K562 (cell line): ENCODE results near the gene MYB. TPM values are rescaled to one million over a fixed set of nuclear protein-coding genes. Genes with fewer than 3 reads are reported as not detected.

ENCODE experiments used
- CCAR2 ChIP-seq: fragments of 200-400 bp; formaldehyde crosslinking; IDR thresholded peaks from 2 replicates; pipeline ENCODE4 v1.6.1; 2017; ENCODE audit warnings: mild to moderate bottlenecking, low read depth, low read length
- CHCHD3 ChIP-seq: fragments of 250-450 bp; sonication (Bioruptor Pico); IDR thresholded peaks from 2 replicates; pipeline ENCODE4 v2.1.2; 2022; ENCODE audit warnings: mild to moderate bottlenecking
- PKNOX1 ChIP-seq: fragments of 450-650 bp; IDR thresholded peaks from 2 replicates; pipeline ENCODE4 v1.6.1; 2016
- PML ChIP-seq: IDR thresholded peaks from 2 replicates; pipeline ENCODE4 v1.6.1; 2012; ENCODE audit warnings: low read length, inconsistent platforms
- SMARCA5 ChIP-seq: fragments of 450-650 bp; IDR thresholded peaks from 2 replicates; pipeline ENCODE4 v1.6.1; 2016
- SRSF3 ChIP-seq: fragments of 200-400 bp; formaldehyde crosslinking; IDR thresholded peaks from 2 replicates; pipeline ENCODE4 v1.6.1; 2016; ENCODE audit warnings: mild to moderate bottlenecking, low read length, moderate library complexity; ENCODE audit not compliant: insufficient read depth
- SUPT5H ChIP-seq: fragments of 450-650 bp; IDR thresholded peaks from 2 replicates; pipeline ENCODE4 v1.6.1; 2016
- ZNF175 ChIP-seq: fragments of 200-800 bp; sonication (Bioruptor generic); IDR thresholded peaks from 2 replicates; pipeline ENCODE4 v1.6.1; 2016; ENCODE audit warnings: low read depth, mild to moderate bottlenecking, missing genetic modification characterization, missing compliant biosample characterization
- ZNF668 ChIP-seq: fragments of 250-450 bp; sonication (Bioruptor Pico); IDR thresholded peaks from 2 replicates; pipeline ENCODE4 v1.8.0; 2022; ENCODE audit warnings: mild to moderate bottlenecking, inconsistent platforms
- polyA plus RNA-seq, 8 experiments: library from polyadenylated mRNA; depleted of rRNA in 4 of 8; stranded (reverse) in 5 of 8; unstranded in 3 of 8; fragments of >200 nt; fragmentation: Nextera tagmentation in 2 of 8; fragmentation: Illumina TruSeq in 1 of 8; extraction: Ambion mirVana in 2 of 8; extraction: Trizol in 1 of 8; gene quantifications; 2 replicates each; pipeline versions ENCODE4 v1.2.1 to v1.2.3, GENCODE V29; 2011 to 2014; ENCODE audit warnings: inconsistent platforms in 1 of 8, missing spikeins in 1 of 8
- total RNA-seq, 7 experiments: library from RNA; depleted of rRNA in 6 of 7; stranded (reverse); fragments of >200 nt in 6 of 7; fragmentation: Illumina TruSeq in 2 of 7; extraction: Trizol in 2 of 7; gene quantifications; 2 replicates each; pipeline versions ENCODE4 v1.2.1 to v1.2.3, GENCODE V29; 2011 to 2021; ENCODE audit warnings: low replicate concordance in 1 of 7
- TF ChIP-seq, protein P1 (sequence below), 2 experiments: fragments of 450-650 bp; IDR thresholded peaks; 2 replicates each; pipeline ENCODE4 v1.6.1; 2016; ENCODE audit warnings: mild to moderate bottlenecking in 2 of 2, borderline replicate concordance in 1 of 2, low read depth in 1 of 2, moderate library complexity in 1 of 2
- TF ChIP-seq, protein P2 (sequence below), 2 experiments: fragments of 450-650 bp in 1 of 2; IDR thresholded peaks; 2 replicates each; pipeline ENCODE4 v1.6.1; 2011 to 2017; ENCODE audit warnings: low read depth in 2 of 2, antibody characterized with exemption in 1 of 2, borderline replicate concordance in 1 of 2, low read length in 1 of 2, mild to moderate bottlenecking in 1 of 2, mixed read lengths in 1 of 2; ENCODE audit not compliant: control insufficient read depth in 1 of 2
- TF ChIP-seq, protein P3 (sequence below): fragments of 250-450 bp; sonication (Bioruptor Pico); IDR thresholded peaks from 2 replicates; pipeline ENCODE4 v1.5.0; 2021

MYB gene
- total and polyA plus RNA-seq, 9 of the 15 experiments (the other 6 are each of a cell fraction or from before 2014, with no cell fraction given) = 35.8 to 218 (median 140) TPM

DNA sequence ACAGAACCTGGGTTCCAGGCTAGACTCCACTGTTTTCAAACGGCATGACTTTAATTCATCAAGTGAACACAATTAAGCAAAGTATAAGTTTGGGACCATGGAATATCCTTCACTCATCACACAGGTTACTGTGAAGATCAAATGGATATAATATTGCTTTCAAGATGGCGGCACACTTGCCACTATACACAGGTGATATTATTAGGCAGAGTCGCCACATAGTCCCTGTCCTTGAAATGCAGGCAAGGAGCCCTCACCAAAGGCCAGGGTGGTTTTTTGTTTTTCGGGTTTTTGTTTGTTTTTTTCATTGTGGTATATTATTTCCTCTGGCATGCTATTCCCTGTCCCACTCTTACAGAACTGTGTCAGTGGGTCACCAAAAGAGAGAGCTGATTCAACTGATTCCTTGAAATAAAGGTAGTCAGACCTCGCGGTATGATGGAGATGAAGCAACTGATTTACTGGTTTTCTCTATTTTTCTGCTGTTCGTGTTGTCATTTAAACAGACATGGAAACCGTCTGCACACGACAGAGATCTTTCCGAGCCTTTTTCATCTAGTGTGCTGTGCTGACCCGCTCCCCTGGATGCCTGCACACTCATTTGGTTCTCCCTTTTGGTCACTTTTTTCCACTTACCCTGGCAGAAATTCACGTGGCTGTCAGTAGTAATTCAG is 29.7 kb downstream of the MYB start (continued):
- TF ChIP-seq CHCHD3 (CRISPR knock-in tag) (no peak), SRSF3 (no peak), SMARCA5 (no peak), PKNOX1 (no peak), PML (no peak), ZNF668 (CRISPR knock-in tag) (no peak), SUPT5H (0 out of 2 replicates have a peak, but pooled peaks have one; percentile 24), ZNF175 (CRISPR knock-in tag) (no peak), CCAR2 (no peak)
- TF ChIP-seq, protein P1, sequence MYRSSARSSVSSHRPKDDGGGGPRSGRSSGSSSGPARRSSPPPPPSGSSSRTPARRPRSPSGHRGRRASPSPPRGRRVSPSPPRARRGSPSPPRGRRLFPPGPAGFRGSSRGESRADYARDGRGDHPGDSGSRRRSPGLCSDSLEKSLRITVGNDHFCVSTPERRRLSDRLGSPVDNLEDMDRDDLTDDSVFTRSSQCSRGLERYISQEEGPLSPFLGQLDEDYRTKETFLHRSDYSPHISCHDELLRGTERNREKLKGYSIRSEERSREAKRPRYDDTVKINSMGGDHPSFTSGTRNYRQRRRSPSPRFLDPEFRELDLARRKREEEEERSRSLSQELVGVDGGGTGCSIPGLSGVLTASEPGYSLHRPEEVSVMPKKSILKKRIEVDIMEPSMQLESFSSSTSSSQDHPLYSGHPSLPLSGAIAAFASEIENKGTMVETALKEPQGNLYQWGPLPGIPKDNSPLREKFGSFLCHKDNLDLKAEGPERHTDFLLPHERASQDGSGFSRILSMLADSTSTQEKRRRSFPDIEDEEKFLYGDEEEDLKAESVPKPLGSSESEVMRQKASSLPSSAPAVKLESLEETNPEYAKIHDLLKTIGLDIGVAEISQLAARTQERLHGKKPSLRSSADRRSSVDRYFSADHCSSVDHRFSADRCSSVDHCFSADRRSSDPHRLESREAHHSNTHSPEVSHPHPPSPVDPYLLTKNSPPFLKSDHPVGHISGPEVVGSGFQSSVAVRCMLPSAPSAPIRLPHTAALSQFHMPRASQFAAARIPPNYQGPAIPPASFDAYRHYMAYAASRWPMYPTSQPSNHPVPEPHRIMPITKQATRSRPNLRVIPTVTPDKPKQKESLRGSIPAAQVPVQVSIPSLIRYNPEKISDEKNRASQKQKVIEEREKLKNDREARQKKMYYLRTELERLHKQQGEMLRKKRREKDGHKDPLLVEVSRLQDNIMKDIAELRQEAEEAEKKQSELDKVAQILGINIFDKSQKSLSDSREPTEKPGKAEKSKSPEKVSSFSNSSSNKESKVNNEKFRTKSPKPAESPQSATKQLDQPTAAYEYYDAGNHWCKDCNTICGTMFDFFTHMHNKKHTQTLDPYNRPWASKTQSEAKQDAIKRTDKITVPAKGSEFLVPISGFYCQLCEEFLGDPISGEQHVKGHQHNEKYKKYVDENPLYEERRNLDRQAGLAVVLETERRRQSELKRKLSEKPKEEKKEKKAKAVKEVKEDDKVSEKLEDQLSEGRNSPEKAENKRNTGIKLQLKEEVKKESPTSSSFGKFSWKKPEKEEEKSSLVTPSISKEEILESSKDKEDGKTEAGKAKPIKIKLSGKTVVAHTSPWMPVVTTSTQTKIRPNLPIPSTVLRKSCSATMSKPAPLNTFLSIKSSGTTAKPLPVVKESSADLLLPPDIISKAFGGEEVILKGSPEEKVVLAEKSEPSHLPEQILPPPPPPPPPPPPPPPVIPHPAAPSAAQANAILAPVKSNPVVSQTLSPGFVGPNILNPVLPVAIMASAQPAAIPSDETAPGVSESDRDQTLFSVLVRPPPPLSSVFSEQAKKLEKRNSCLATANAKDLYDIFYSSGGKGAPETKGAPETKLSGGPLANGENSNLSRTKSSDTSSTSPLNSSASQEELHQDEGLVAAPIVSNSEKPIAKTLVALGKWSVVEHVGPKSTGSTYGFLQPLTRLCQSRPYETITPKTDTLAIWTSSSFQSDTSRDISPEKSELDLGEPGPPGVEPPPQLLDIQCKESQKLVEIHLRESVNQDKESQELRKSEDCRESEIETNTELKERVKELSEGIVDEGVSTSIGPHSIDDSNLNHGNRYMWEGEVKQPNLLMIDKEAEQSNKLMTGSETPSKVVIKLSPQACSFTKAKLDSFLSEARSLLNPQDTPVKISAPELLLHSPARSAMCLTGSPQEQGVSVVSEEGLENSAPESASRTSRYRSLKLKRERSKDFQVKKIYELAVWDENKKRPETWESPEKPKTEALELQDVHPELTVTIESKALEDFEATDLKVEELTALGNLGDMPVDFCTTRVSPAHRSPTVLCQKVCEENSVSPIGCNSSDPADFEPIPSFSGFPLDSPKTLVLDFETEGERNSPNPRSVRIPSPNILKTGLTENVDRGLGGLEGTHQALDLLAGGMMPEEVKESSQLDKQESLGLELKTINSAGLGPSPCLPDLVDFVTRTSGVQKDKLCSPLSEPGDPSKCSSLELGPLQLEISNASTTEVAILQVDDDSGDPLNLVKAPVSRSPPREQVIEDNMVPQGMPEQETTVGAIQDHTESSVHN (IDR thresholded peaks at IDR 0.05; ENCODE audit: borderline replicate concordance in 1 of 2, low read depth in 1 of 2) = no peak
- TF ChIP-seq, protein P2, sequence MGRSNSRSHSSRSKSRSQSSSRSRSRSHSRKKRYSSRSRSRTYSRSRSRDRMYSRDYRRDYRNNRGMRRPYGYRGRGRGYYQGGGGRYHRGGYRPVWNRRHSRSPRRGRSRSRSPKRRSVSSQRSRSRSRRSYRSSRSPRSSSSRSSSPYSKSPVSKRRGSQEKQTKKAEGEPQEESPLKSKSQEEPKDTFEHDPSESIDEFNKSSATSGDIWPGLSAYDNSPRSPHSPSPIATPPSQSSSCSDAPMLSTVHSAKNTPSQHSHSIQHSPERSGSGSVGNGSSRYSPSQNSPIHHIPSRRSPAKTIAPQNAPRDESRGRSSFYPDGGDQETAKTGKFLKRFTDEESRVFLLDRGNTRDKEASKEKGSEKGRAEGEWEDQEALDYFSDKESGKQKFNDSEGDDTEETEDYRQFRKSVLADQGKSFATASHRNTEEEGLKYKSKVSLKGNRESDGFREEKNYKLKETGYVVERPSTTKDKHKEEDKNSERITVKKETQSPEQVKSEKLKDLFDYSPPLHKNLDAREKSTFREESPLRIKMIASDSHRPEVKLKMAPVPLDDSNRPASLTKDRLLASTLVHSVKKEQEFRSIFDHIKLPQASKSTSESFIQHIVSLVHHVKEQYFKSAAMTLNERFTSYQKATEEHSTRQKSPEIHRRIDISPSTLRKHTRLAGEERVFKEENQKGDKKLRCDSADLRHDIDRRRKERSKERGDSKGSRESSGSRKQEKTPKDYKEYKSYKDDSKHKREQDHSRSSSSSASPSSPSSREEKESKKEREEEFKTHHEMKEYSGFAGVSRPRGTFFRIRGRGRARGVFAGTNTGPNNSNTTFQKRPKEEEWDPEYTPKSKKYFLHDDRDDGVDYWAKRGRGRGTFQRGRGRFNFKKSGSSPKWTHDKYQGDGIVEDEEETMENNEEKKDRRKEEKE (IDR thresholded peaks at IDR 0.05; ENCODE audit: borderline replicate concordance in 1 of 2, control insufficient read depth in 1 of 2, low read depth in 2 of 2, low read length in 1 of 2) = no peak
- TF ChIP-seq, protein P3, sequence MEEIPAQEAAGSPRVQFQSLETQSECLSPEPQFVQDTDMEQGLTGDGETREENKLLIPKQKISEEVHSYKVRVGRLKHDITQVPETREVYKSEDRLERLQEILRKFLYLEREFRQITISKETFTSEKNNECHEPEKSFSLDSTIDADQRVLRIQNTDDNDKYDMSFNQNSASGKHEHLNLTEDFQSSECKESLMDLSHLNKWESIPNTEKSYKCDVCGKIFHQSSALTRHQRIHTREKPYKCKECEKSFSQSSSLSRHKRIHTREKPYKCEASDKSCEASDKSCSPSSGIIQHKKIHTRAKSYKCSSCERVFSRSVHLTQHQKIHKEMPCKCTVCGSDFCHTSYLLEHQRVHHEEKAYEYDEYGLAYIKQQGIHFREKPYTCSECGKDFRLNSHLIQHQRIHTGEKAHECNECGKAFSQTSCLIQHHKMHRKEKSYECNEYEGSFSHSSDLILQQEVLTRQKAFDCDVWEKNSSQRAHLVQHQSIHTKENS = no peak
